LHCN-M2 (cell line): Measurements from ENCODE around the gene OR6B2. TPM values are rescaled to one million over a fixed set of nuclear protein-coding genes. Genes with fewer than 3 reads are reported as not detected.

ENCODE experiments used
- total RNA-seq: library from RNA; depleted of rRNA; stranded (reverse); fragments of >200 nt; gene quantifications from 2 replicates; pipeline ENCODE4 v1.2.3, GENCODE V29; 2014; rRNA removed

OR6B2 gene
- total RNA-seq, 1 experiment from 2014 or later, result not detected

Other genes with a start within 250 kb of the OR6B2 start
- 165 and 173 TPM in 2 replicates for gene NDUFA10, start 5.1 kb downstream of the OR6B2 start, total RNA-seq
- gene OR6B3, start 23.1 kb upstream of the OR6B2 start, total RNA-seq, result not detected in 2 replicates
- 132 and 140 TPM in 2 replicates for gene COPS9, start 105.9 kb upstream of the OR6B2 start, total RNA-seq
- gene OTOS, start 110.2 kb upstream of the OR6B2 start, total RNA-seq, result not detected in 2 replicates